Parietal lobe (tissue), 1 donor: Measurements from ENCODE around the gene TMEM266. TPM values are rescaled to one million over a fixed set of nuclear protein-coding genes. Genes with fewer than 3 reads are reported as not detected.

Experiments used
- total RNA-seq: library from RNA; depleted of rRNA; stranded (reverse); fragments of >200 nt; gene quantifications from one replicate; pipeline ENCODE4 v1.2.3, GENCODE V29; 2014

The TMEM266 gene, protein sequence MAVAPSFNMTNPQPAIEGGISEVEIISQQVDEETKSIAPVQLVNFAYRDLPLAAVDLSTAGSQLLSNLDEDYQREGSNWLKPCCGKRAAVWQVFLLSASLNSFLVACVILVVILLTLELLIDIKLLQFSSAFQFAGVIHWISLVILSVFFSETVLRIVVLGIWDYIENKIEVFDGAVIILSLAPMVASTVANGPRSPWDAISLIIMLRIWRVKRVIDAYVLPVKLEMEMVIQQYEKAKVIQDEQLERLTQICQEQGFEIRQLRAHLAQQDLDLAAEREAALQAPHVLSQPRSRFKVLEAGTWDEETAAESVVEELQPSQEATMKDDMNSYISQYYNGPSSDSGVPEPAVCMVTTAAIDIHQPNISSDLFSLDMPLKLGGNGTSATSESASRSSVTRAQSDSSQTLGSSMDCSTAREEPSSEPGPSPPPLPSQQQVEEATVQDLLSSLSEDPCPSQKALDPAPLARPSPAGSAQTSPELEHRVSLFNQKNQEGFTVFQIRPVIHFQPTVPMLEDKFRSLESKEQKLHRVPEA
- 3.8 TPM for total RNA-seq

DNA sequence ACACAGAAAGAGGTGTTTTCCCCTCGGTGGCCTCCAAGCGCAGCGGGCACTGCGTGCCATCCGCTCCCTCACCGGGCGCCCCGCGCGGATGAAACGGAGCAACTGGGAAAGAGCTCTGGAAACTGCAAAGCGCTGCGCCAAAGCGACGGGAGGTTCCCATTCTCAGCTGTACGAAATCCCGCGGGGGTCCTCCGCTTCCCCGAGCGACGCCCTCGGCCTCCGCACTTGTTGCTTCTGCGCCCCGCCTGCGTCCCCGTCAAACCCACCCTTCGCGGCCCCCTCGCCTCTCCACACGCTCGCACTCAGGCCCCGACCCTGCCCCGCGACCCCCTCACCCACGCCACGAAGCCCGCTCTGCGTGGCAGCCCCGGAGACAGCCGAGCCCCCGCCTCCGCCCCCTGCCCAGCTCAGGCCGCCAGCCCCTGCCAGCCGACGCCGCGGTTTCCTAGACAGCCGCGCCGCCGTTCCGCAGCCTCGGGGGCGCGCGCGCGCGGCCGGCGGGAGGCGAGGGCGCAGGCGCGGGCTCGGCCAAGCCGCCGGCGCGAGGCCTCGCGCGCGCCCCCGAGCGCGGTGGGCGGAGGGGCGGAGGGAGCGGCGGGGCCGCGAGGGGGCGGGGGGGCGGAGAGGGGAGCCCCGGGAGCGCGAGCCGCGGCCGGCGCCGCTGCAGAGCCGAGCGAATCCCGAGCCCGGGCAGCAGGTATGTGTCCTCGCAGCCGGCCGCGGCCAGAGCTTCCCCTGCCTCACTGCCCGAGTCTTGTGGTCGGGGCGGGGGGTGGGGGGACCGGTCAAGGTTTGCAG, at the start of gene TMEM266:
TSS of gene TMEM266 (plus strand) at position 666 of the 798 bp plus-strand sequence. CDS start 74,279 bp downstream, outside the sequence.

DNA sequence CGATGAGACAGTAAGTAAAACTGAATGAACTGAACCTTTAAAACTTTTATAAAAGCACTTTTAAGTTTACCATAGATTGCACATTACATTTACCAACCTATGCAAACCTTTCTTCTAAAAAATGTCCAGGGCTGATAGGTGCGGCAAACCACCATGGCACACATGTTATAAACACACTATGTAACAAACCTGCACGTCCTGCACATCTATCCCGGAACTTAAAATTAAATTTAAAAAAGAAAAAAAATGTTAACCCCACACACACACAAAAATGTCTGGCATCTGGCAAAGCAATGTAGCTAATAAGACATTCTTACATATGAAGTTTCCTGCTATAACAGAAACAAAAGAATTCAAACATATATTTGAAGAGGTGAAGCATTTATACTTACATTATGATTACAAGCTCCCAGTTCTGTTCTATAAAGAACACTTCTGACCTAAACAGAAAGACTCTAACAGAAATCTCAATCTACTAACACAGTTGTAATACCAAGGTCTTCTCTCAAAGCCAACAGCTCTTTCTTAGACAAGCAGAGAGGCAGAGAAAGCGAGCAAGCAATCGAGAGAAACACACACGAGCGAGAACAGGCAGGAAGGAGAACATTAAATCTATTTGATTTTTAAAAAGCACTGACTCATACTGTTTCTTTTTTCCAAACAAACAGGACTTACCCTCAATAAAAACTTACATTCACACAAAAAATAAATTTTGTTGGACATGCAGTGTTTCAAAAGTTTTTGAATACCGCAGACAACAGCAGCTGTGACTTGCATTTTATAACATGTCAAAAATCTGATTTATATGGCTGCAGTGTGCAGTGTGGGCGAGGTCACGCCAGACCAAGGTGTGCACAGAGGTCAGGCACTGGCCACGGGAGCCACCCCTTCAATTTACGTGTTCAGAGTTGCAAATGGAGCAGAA, 47.9 kb upstream of the TMEM266 start, which contains the start of gene NRG4:
TSS of gene NRG4 (minus strand) at position 798 of the 925 bp plus-strand sequence. CDS start 1,194 bp downstream, outside the sequence.

Other genes with a start within 250 kb of the TMEM266 start
- gene UBE2Q2, start 216.5 kb upstream of the TMEM266 start, total RNA-seq: 63.9 TPM
- gene FBXO22, start 156.1 kb upstream of the TMEM266 start, total RNA-seq: 41.0 TPM
- gene NRG4, start 47.6 kb upstream of the TMEM266 start, total RNA-seq: not detected